IPS-15b (cell line): ENCODE measurements around the gene PBX3.

Source experiments
- H3K27me3 ChIP-seq: one replicate; pipeline ENCODE4 v1.6.1; 2013; ENCODE audit warnings: low read length; ENCODE audit not compliant: control insufficient read depth, insufficient read depth
- H3K36me3 ChIP-seq: one replicate; pipeline ENCODE4 v1.6.1; 2013; ENCODE audit warnings: low read length; ENCODE audit not compliant: control insufficient read depth, insufficient read depth
- H3K4me1 ChIP-seq: one replicate; pipeline ENCODE4 v1.6.1; 2013; ENCODE audit warnings: mild to moderate bottlenecking, low read length; ENCODE audit not compliant: control insufficient read depth, insufficient read depth
- H3K4me3 ChIP-seq: one replicate; pipeline ENCODE4 v1.5.1; 2013; ENCODE audit warnings: low read depth, low read length
- H3K9ac ChIP-seq: one replicate; pipeline ENCODE4 v1.6.1; 2013; ENCODE audit warnings: low read depth, mild to moderate bottlenecking, low read length
- H3K9me3 ChIP-seq: one replicate; pipeline ENCODE4 v1.6.1; 2013; ENCODE audit warnings: mild to moderate bottlenecking, low read length; ENCODE audit not compliant: control insufficient read depth, insufficient read depth

The PBX3 gene

DNA sequence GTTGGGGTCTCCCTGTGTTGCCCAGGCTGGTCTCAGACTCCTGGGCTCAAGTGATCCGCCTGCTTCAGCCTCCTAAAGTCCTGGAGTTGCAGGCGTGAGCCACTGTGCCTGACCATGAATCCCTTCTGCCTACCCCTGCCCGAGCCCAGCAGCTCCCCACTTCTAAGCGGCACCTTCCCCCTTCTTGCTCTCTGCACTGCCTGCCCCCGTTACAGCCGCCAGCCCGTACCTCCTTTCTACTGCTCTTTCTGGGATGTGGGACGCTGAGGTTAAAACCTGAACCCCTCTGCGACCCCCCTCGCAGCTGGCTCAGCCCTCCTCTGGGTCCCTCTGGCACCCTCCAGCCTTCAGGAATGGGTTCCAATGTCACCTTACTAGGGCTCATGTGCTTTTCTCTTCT lies 249.6 kb downstream of the PBX3 start:
- Histone ChIP-seq H3K4me1 (no peaks in the 10 kb centered on the region), H3K4me3 (no peak overlapping the region), H3K36me3 (no peaks in the 10 kb centered on the region), H3K9me3 (no peaks in the 10 kb centered on the region), H3K27me3 (no peaks in the 10 kb centered on the region), H3K9ac (no peak overlapping the region)

- Histone ChIP-seq H3K36me3 (no peaks in the 10 kb centered on the region), H3K4me1 (no peaks in the 10 kb centered on the region), H3K4me3 (no peak overlapping the region), H3K27me3 (no peaks in the 10 kb centered on the region), H3K9me3 (no peaks in the 10 kb centered on the region), H3K9ac (no peak overlapping the region)
Measured at GRCh38 chr9:125997196-125997823, 250.1 kb downstream of the PBX3 start.

DNA sequence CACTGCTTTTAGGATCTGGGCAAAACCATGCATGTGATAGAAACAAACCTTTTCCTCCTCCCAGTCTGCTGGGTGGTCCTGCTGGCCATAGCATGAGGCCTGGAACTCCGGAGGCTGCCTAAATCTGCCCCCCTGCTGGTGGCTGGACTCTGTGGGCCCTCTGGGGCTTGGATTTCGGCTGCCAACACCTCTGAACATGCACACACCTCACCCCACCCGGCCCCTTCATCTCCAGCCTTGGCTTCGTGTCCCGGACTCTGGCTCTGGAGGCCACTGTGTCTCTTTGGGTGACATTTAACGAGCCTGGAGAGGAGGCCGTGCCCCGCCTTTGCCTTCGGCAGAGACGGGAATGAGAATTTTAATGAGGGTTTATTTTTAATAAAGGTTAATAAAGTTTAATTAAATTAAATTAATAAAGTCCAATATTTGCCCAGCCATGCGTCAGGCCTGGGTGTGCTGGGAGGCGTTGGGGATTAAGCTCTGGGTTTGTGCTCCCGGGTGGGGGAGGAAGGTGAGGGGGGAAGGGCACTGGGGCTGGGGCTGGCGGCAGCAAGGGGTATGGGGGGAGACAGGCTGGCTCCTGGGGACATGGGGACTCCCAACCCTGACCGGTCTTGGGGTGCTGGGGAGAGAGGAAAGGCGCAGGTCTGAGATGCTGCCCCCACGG lies 251.8 kb downstream of the PBX3 start:
- Histone ChIP-seq H3K27me3 (no peaks in the 10 kb centered on the region), H3K9me3 (no peaks in the 10 kb centered on the region), H3K4me3 (no peak overlapping the region), H3K9ac (peak overlapping the region; percentile 24), H3K36me3 (no peaks in the 10 kb centered on the region), H3K4me1 (no peaks in the 10 kb centered on the region)

- Histone ChIP-seq H3K4me3 (no peak overlapping the region), H3K9ac (no peak overlapping the region), H3K27me3 (no peaks in the 10 kb centered on the region), H3K36me3 (no peaks in the 10 kb centered on the region), H3K4me1 (no peaks in the 10 kb centered on the region), H3K9me3 (no peaks in the 10 kb centered on the region)
Measured at GRCh38 chr9:125999504-125999881, 252.3 kb downstream of the PBX3 start.

DNA sequence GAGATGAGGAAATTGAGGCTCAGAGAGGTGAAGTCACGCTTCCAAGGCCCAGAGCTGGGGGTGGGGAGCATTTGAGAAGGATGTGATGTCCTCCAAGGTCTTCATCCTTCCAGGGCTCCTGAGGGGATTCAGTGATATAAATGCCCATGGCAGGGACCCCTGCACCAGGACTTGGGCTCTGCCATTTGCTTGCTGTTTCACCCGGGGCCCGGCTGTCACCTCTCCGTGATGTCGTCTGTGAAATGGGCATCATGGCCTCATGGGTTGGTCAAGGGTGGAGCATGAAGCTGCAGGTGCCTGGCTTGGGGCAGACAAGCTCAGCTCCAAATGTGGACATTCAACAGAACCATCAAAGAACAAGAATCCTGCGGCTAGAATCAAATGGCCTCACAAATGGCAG lies 253.1 kb downstream of the PBX3 start:
- Histone ChIP-seq H3K9ac (no peak overlapping the region), H3K36me3 (no peaks in the 10 kb centered on the region), H3K4me3 (no peak overlapping the region), H3K27me3 (no peaks in the 10 kb centered on the region), H3K9me3 (no peaks in the 10 kb centered on the region), H3K4me1 (no peaks in the 10 kb centered on the region)

DNA sequence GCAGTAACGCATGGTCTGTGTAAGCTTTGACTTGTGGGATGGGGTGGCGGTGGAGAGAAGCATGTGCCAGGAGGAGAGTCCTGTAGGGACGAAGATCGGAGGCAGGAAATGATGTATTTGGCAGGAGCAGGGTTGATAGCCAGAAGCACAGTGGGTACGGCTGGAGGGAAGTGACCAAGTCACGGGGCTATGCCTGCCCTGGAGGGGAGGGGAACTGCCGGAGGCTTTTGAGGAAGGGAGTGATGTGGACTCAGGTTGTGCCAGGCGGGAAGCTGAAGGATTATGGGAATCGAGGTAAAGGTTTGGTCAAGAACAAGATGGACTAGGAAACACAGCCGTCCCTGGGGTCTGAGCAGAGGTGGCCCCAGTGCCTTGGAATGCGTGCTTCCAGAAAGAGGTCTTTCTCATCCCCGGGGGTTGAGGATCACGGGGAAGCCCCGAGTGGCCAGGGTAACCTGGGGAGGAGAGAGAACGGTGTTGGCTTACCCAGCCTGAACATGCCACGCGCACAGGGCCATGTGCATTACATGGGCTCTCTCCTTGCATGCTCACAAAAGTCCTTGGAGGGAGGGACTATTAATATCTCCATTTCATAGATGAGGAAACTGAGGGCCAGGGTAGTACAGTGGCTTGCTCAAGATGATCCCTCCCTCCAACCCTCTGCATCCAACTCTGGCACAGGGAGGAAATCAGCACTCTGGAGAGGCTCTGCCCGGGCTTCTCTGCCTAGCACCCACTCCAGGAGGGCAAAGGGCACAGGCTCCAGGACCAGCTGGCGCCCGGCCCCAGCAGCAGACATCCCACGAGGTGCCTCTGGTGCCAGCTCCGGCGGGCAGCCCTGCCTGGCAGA lies 253.8 kb downstream of the PBX3 start:
- Histone ChIP-seq H3K4me3 (no peak overlapping the region), H3K27me3 (no peaks in the 10 kb centered on the region), H3K4me1 (no peaks in the 10 kb centered on the region), H3K9ac (no peak overlapping the region), H3K36me3 (no peaks in the 10 kb centered on the region), H3K9me3 (no peaks in the 10 kb centered on the region)

DNA sequence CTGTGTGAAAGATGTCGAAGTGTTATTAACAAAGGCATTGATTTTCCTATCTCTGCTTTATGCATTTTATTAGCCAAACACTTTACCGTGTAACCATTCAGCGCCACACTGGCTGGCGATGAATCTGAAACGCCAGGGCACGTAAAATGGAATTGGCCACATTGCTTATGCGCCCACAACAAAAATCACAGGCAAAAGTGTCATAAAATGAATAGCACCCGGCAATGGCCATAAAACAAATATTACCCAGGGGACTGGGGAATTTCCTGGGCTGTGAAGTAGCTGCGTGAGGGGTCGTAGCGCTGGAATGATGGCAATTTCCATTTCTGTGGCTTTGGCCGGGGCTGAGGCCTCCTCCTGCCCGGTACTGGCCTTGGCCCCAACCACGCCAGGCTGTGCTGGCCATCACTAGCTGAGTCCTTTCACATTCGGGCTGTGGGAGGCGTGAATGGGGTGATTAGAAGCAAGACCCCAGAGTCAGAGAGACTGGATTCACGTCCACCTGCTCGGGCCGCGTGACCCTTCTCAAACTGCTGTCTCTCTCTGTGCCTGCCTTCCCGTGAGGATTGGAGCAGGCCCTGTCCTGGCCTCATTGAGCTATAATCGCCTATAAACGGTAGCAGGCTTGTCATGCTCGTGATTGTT lies 254.5 kb downstream of the PBX3 start:
- Histone ChIP-seq H3K27me3 (no peaks in the 10 kb centered on the region), H3K36me3 (no peaks in the 10 kb centered on the region), H3K9ac (no peak overlapping the region), H3K4me1 (no peaks in the 10 kb centered on the region), H3K9me3 (no peaks in the 10 kb centered on the region), H3K4me3 (no peak overlapping the region)

DNA sequence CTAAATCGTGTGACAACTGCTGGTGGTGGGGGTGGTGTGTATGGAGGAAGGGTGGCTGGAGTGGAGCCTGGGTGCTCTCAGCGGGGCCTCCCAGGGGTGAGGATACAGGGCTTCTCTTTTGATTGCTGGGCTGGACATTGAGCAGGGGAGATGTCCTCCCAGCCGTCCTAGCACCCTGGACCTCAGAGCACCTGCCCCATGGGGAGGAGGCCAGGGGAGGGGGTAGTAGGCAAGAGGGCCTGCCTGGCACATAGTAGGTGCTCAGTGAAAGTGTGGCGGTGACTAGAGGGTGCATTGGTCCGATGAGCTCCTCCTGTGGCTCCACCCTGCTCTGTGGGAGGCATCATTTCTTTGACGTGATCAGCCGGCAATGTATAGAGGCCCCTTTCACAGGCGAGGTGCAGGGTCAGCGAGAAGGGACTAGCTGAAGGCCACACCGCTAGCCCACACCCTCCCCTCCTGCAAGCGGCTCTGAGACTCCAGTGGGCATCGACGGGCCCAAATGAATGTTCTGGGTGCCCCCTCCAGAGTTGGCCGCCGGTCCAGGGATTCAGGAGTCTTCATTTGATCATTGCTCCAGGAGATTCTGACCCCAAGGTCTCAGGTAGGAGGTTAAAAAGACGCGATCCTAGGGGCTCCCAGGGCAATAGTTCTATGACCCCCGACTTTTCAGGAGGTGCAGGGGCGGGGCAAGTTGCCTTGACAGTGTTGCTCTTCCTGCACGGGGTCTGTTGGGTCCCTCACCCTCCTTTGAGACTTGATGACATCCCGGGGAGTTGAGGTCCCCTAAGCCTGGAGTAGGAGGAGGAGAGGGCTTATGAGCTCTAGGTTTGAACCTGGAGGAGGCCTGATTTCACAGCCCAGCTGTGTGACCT lies 255.5 kb downstream of the PBX3 start:
- Histone ChIP-seq H3K9ac (no peak overlapping the region), H3K4me1 (no peaks in the 10 kb centered on the region), H3K9me3 (no peaks in the 10 kb centered on the region), H3K4me3 (no peak overlapping the region), H3K27me3 (no peaks in the 10 kb centered on the region), H3K36me3 (no peaks in the 10 kb centered on the region)

DNA sequence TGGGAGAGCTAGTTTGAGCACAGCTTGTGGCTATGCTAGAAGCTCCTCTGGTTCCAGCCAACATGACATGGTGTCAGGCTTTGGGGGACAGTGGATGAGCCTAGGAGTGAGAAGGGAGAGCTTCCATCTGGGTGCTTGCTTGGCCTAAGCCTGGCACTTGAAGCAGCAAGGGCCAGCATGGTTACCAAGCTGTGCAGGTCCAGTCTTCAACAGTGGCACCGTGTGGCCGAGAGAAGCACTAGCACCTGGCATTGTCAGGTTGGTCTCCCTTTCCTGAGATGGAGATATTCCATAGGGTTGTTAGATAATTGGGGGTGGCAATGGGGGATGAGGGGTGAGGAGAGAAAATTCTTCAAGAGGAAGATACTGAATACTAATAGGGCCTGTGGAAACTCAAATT lies 261.9 kb downstream of the PBX3 start:
- Histone ChIP-seq H3K4me1 (no peaks in the 10 kb centered on the region), H3K4me3 (peak overlapping the region; percentile 18), H3K9ac (no peak overlapping the region), H3K9me3 (peaks cover 6% of the 10 kb centered on the region), H3K27me3 (no peaks in the 10 kb centered on the region), H3K36me3 (no peaks in the 10 kb centered on the region)

DNA sequence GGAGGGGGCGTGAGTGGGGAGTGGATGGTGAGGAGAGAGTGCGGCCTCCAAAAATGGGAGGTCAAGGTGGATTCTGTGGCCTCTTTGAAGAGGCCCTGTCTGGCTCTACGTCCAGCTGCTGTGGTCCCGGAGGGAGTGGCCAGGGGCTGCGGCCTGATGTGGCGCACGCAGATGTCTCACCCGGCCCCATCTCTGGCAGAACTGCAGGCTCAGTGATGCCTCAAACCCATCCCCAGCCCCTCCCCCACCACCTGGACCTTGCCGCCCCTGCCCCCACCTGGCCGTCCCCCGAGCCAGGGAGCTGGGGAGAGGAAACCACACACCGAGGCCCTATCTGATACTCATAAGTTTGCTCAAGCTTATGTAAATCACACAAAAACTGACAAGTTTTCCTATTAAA lies 267.6 kb downstream of the PBX3 start:
- H3K4me3 ChIP-seq = no peak overlapping the region
- no peaks in the 10 kb centered on the region for H3K9me3 ChIP-seq
- no peaks in the 10 kb centered on the region for H3K27me3 ChIP-seq
- no peak overlapping the region for H3K9ac ChIP-seq
- no peaks in the 10 kb centered on the region for H3K36me3 ChIP-seq
- peaks cover 4% of the 10 kb centered on the region for H3K4me1 ChIP-seq

DNA sequence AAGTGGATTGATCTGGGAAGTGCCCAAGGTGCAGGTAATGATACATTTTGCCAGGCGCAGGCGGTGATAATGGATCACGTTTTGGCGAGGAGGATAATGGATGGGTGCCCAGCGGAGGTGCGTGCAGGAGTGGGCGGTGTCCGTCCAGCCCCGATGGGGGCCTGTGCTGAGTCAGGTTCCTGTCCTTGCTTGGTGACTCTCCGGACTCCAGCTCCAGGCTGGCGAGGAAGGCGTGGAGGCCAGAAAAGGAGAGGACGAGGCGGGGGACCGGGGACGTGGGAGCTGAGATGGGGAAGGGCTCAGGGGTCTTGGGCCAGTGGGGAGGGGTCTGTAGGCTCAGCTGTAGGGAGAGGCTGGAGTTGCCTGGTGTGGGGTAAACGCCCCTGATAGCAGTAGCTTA lies 268.3 kb downstream of the PBX3 start:
- Histone ChIP-seq H3K9ac (no peak overlapping the region), H3K27me3 (no peaks in the 10 kb centered on the region), H3K4me3 (no peak overlapping the region), H3K4me1 (peaks cover 4% of the 10 kb centered on the region), H3K9me3 (no peaks in the 10 kb centered on the region), H3K36me3 (no peaks in the 10 kb centered on the region)
